ENCODE results near the gene P2RY4. TPM values are rescaled to one million over a fixed set of nuclear protein-coding genes. Genes with fewer than 3 reads are reported as not detected.
"Not testable (repeated sequence)": the region's sequence is repeated elsewhere in the genome, so short reads cannot be mapped to it uniquely, and the experiment has no call there.

The P2RY4 gene
- total RNA-seq, 1 experiment from 2014 or later: not detected

GRCh38 chrX:70219938-70220764 lies 39.9 kb downstream of the P2RY4 start:
- intact Hi-C loops (cut with micrococcal nuclease; ENCODE audit: unreplicated experiment): no loop called here
- ATAC-seq (no peak), DNase-seq (ENCODE audit: low read depth, low spot score) (peak; percentile 15)
- H3K9me3 ChIP-seq (ENCODE audit: control insufficient read depth, insufficient read depth, low read depth, low read length): no peaks in the 10 kb centered on the region
- no peak overlapping the region for H3K4me3 ChIP-seq (ENCODE audit: low read depth in 2 of 2, low read length in 2 of 2)
- no peak overlapping the region for H3K27ac ChIP-seq (ENCODE audit: low read length)
- no TSS peak for BruUV-seq (replicated peaks)
- TF ChIP-seq SIN3A (IDR thresholded peaks at IDR 0.05; ENCODE audit: borderline replicate concordance, insufficient read depth, low read depth, low read length) (no peak), CTCF (IDR thresholded peaks at IDR 0.05) (no peak), POLR2AphosphoS5 (IDR thresholded peaks at IDR 0.05; ENCODE audit: low read depth, low read length) (no peak), TCF7L2 (IDR thresholded peaks at IDR 0.05; ENCODE audit: low read depth, low read length) (no peak), REST (IDR thresholded peaks at IDR 0.05; ENCODE audit: insufficient read depth in 1 of 2, low read depth in 2 of 2, low read length in 1 of 2) (no peak)
- in situ Hi-C loops (cut with HindIII; ENCODE audit: low pct_unique_long_range_greater_than_20kb, low sequenced_read_pairs): no loop called here
- no peaks in the 10 kb centered on the region for H3K4me1 ChIP-seq (ENCODE audit: control insufficient read depth, insufficient read depth, low read length)
- ChIA-PET POLR2A (no interaction called here), CTCF (interaction anchor here (0.6 kb wide), 1 partner anchor 17 kb away, joined by 3 read pairs; no protein-coding TSS in a partner anchor)
- no peaks in the 10 kb centered on the region for H3K36me3 ChIP-seq (ENCODE audit: control insufficient read depth, insufficient read depth, low read length)
- no peaks in the 10 kb centered on the region for H3K27me3 ChIP-seq (ENCODE audit: control insufficient read depth, insufficient read depth, low read length)

- intact Hi-C loops (cut with micrococcal nuclease; ENCODE audit: unreplicated experiment); H3K4me3 ChIP-seq (ENCODE audit: low read depth in 2 of 2, low read length in 2 of 2); ATAC-seq; H3K4me1 ChIP-seq (ENCODE audit: control insufficient read depth, insufficient read depth, low read length); H3K36me3 ChIP-seq (ENCODE audit: control insufficient read depth, insufficient read depth, low read length); POLR2A ChIA-PET; H3K27ac ChIP-seq (ENCODE audit: low read length); H3K9me3 ChIP-seq (ENCODE audit: control insufficient read depth, insufficient read depth, low read depth, low read length); DNase-seq (ENCODE audit: low read depth, low spot score); in situ Hi-C loops (cut with HindIII; ENCODE audit: low pct_unique_long_range_greater_than_20kb, low sequenced_read_pairs); H3K27me3 ChIP-seq (ENCODE audit: control insufficient read depth, insufficient read depth, low read length); BruUV-seq (replicated peaks): not testable (repeated sequence)
- CTCF ChIA-PET: interaction anchor here (0.7 kb wide), 1 partner anchor 9 kb away, joined by 6 read pairs; no protein-coding TSS in a partner anchor
Observed at GRCh38 chrX:70209570-70209969, 50.4 kb downstream of the P2RY4 start.

GRCh38 chrX:70208479-70208878 lies 51.5 kb downstream of the P2RY4 start:
- no peak overlapping the region for H3K27ac ChIP-seq (ENCODE audit: low read length)
- ChIA-PET CTCF (no interaction called here), POLR2A (no interaction called here)
- no peaks in the 10 kb centered on the region for H3K9me3 ChIP-seq (ENCODE audit: control insufficient read depth, insufficient read depth, low read depth, low read length)
- H3K27me3 ChIP-seq (ENCODE audit: control insufficient read depth, insufficient read depth, low read length): no peaks in the 10 kb centered on the region; the same call in 1 of the 2 replicates
- in situ Hi-C loops (cut with HindIII; ENCODE audit: low pct_unique_long_range_greater_than_20kb, low sequenced_read_pairs): no loop called here
- BruUV-seq (replicated peaks): no TSS peak
- no peaks in the 10 kb centered on the region for H3K4me1 ChIP-seq (ENCODE audit: control insufficient read depth, insufficient read depth, low read length)
- ATAC-seq (no peak), DNase-seq (ENCODE audit: low read depth, low spot score) (no peak)
- TF ChIP-seq CTCF (IDR thresholded peaks at IDR 0.05) (no peak), TCF7L2 (IDR thresholded peaks at IDR 0.05; ENCODE audit: low read depth, low read length) (no peak), POLR2AphosphoS5 (IDR thresholded peaks at IDR 0.05; ENCODE audit: low read depth, low read length) (no peak), SIN3A (IDR thresholded peaks at IDR 0.05; ENCODE audit: borderline replicate concordance, insufficient read depth, low read depth, low read length) (no peak), REST (IDR thresholded peaks at IDR 0.05; ENCODE audit: insufficient read depth in 1 of 2, low read depth in 2 of 2, low read length in 1 of 2) (no peak)
- H3K36me3 ChIP-seq (ENCODE audit: control insufficient read depth, insufficient read depth, low read length): no peaks in the 10 kb centered on the region
- intact Hi-C loops (cut with micrococcal nuclease; ENCODE audit: unreplicated experiment): no loop called here
- no peak overlapping the region for H3K4me3 ChIP-seq (ENCODE audit: low read depth in 2 of 2, low read length in 2 of 2)

All from Panc1 (cell line).